Ovary (tissue), 9 donors: Measurements from ENCODE around the gene NDNF. TPM values are rescaled to one million over a fixed set of nuclear protein-coding genes. Genes with fewer than 3 reads are reported as not detected.

Source experiments
- DNase-seq, 5 donors: peaks; one replicate each; pipeline ENCODE4 v3.0.0-alpha.2; 2019 to 2020
- H3K27ac ChIP-seq, 2 donors: fragments of 200-600 bp; one replicate each; pipeline versions ENCODE4 v1.5.1 to v1.8.0; 2019 to 2022
- H3K27me3 ChIP-seq: fragments of 200-600 bp; one replicate; pipeline ENCODE4 v1.8.0; 2022
- H3K36me3 ChIP-seq: fragments of 200-600 bp; sonication (generic); one replicate; pipeline ENCODE4 v1.5.1; 2019
- H3K4me1 ChIP-seq: one replicate; pipeline ENCODE4 v1.8.1; 2013; ENCODE audit warnings: mild to moderate bottlenecking, moderate library complexity; ENCODE audit not compliant: insufficient read depth
- H3K4me3 ChIP-seq: fragments of 200-600 bp; sonication (generic); one replicate; pipeline ENCODE4 v1.5.1; 2017
- H3K9me3 ChIP-seq, 2 donors: fragments of 200-600 bp in 1 of 2; sonication (generic) in 1 of 2; one replicate each; pipeline versions ENCODE4 v1.5.1 to v1.8.1; 2013 to 2019; ENCODE audit warnings: mild to moderate bottlenecking in 1 of 2, moderate library complexity in 1 of 2
- CTCF ChIP-seq, 3 donors: fragments of 450-650 bp in 2 of 3; fragments of 200-600 bp in 1 of 3; IDR thresholded peaks; one replicate each; pipeline versions ENCODE4 v1.5.1 to v1.8.0; 2016 to 2022; ENCODE audit warnings: antibody characterized with exemption in 3 of 3, mild to moderate bottlenecking in 1 of 3
- EP300 ChIP-seq: sonication (generic); formaldehyde crosslinking; IDR thresholded peaks from one replicate; pipeline ENCODE4 v1.6.1; 2017; ENCODE audit warnings: antibody characterized with exemption
- POLR2A ChIP-seq: fragments of 450-650 bp; IDR thresholded peaks from one replicate; pipeline ENCODE4 v1.6.1; 2017; ENCODE audit warnings: antibody characterized with exemption, mild to moderate bottlenecking, moderate library complexity
- WGBS, 3 donors: extraction: QIAGEN DNeasy Blood & Tissue Kit in 1 of 3; methylation state at CpG; one replicate each; pipeline versions ENCODE4 v1.1.5 to v1.1.7; 2013 to 2017; 5-methylcytosine and 5-hydroxymethylcytosine counted together
- intact Hi-C, 4 donors: fragments of 100-400 bp; cut with DNase I; formaldehyde crosslinking; loops; one replicate each; pipeline versions ENCODE4 v1.11.0 to v1.15.1; 2022 to 2023
- polyA plus RNA-seq, 2 donors: library from polyadenylated mRNA; stranded (reverse); fragments of 200-250 nt in 1 of 2; fragments of 350-450 nt in 1 of 2; fragmentation: Illumina TruSeq in 1 of 2; extraction: RNeasy Lipid Tissue Mini Kit (QIAGEN cat#74804) in 1 of 2; gene quantifications; one replicate each; pipeline ENCODE4 v1.2.3, GENCODE V29; 2013 to 2014
- total RNA-seq, 7 donors: library from RNA; depleted of rRNA in 2 of 7; stranded (reverse); fragments of >200 nt in 2 of 7; fragmentation: NEBNext Ultra II Directional in 3 of 7; extraction: Animal tissue kit (Norgen Biotek cat#: 25700) in 3 of 7; gene quantifications; one replicate each; pipeline versions ENCODE4 v1.1.0 to v1.2.4, GENCODE V29; 2016 to 2023
- donor health status: DM: no; HTN: no; CAD: no; lungs with moderate emphysema.
- donor health status: DM: no; HTN: no; CAD: no.
- donor health status: Bipolar disorder and iron deficiency.
- donor health status: DM: yes; HTN: yes; CAD: no.
- donor health status: DM: no; HTN: no; CAD: no.
- donor health status: DM: yes; HTN: yes; CAD: no.

The NDNF gene
- total and polyA plus RNA-seq, 9 donors = 20.6 to 68.0 (median 44.6) TPM

- no peaks in the 10 kb centered on the region for H3K4me1 ChIP-seq
- WGBS, 3 donors = 64 to 77% (median 76%) methylated on average over 2 of the region's 2 CpGs
- DNase-seq = no peak
- intact Hi-C loops = no loop called here
- no peak overlapping the region for H3K4me3 ChIP-seq
- TF ChIP-seq POLR2A (no peak), CTCF (IDR thresholded peaks at IDR 0.05) (no peak), EP300 (no peak)
- no peaks in the 10 kb centered on the region for H3K36me3 ChIP-seq
- no peaks in the 10 kb centered on the region for H3K27me3 ChIP-seq
- no peaks in the 10 kb centered on the region for H3K9me3 ChIP-seq
- H3K27ac ChIP-seq = no peak overlapping the region
Observed at GRCh38 chr4:120991885-120992284, 80.5 kb downstream of the NDNF start.

GRCh38 chr4:120990246-120990645 lies 82.1 kb downstream of the NDNF start:
- 85 to 98% (median 93%) methylated on average over 2 of the region's 2 CpGs for WGBS, 3 donors
- Histone ChIP-seq H3K4me3 (no peak overlapping the region), H3K27me3 (no peaks in the 10 kb centered on the region), H3K9me3 (no peaks in the 10 kb centered on the region), H3K36me3 (no peaks in the 10 kb centered on the region), H3K4me1 (no peaks in the 10 kb centered on the region), H3K27ac (no peak overlapping the region)
- intact Hi-C loops = no loop called here
- no peak for TF ChIP-seq POLR2A
- TF ChIP-seq CTCF (IDR thresholded peaks at IDR 0.05) = no peak
- no peak for TF ChIP-seq EP300
- DNase-seq = no peak

Other genes starting within 250 kb of the NDNF start
- 10 to 100 TPM; 33.4 to 53.8 (median 45.3) TPM for gene PRDM5, start 149.8 kb downstream of the NDNF start, total RNA-seq
- 1 to 10 TPM; 8.1 to 9.0 TPM for gene PRDM5, start 149.8 kb downstream of the NDNF start, polyA plus RNA-seq
- under 1 TPM in 3 of 7 donors, not detected in 4; 0.12 to 0.60 (median 0.15) TPM for gene TNIP3, start 91.8 kb upstream of the NDNF start, total RNA-seq
- under 1 TPM; 0.05 to 0.15 TPM for gene TNIP3, start 91.8 kb upstream of the NDNF start, polyA plus RNA-seq